Measurements from ENCODE around the gene MC1R.

GRCh38 chr16:89906140-89907025, 12.3 kb upstream of the MC1R start:
- no peak for TF ChIP-seq CTCF (conservative IDR thresholded peaks at IDR 0.05; ENCODE audit: low read depth, low read length)
- TF ChIP-seq EZH2 (IDR thresholded peaks at IDR 0.05; ENCODE audit: borderline replicate concordance, low read depth, low read length, poor library complexity, severe bottlenecking): no peak
